Esophagus muscularis mucosa (tissue), 3 donors: Measurements from ENCODE around the gene NHEJ1.

Experiments
- CTCF ChIP-seq, 3 experiments: fragments of 200-600 bp in 2 of 3; fragments of 450-650 bp in 1 of 3; sonication (generic) in 2 of 3; IDR thresholded peaks; one replicate each; pipeline ENCODE4 v1.5.1; 2017 to 2019; ENCODE audit warnings: antibody characterized with exemption in 3 of 3, mild to moderate bottlenecking in 2 of 3, moderate library complexity in 1 of 3
- POLR2A ChIP-seq: fragments of 450-650 bp; IDR thresholded peaks from one replicate; pipeline ENCODE4 v1.6.1; 2017; ENCODE audit warnings: antibody characterized with exemption, moderate library complexity, mild to moderate bottlenecking, low read depth

- no peak for TF ChIP-seq CTCF (IDR thresholded peaks at IDR 0.05)
- TF ChIP-seq POLR2A, result no peak
Observed at GRCh38 chr2:219032051-219032745, 128.4 kb downstream of the NHEJ1 start.
